ENCODE data around the gene TMEM97.

DNA sequence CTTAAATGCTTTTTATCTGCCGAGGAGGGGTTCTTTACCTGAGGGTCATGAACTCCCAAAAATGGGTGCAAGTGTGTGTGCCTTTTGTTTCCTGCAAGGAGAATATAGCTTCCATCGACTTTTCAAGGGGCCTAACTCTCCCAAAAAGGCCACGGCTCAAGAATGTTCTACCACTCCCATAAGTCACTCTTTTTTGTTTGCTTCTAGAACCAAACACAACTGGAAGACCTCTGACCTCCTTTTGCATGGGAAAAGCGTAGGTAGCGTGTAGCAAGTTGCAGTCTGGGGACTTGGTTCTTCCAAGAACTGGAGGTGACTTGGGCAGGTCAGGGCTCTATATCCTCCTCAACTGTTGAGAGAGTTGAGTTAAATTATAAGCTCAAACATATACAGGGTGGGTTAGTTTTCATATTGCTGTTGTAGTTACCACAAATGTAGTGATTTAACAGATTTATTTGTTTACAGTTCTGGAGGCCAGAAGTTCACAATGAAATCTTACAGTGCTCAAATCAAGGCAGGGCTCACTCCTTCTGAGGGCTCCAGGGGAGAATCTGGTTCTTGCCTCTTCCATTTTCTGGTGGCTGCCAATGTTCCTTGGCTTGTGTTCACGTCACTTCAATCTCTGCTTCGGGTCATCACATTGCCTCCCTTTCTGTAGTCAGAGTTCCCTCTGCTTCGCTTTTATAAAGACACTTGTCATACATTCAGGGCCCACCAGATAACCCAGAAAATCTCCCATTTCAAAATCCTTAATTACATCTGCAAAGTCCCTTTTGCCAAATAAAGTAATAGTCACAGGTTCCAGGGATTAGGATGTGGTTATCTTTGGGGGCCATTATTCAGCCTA lies 1.4 kb downstream of the TMEM97 start:
- TF ChIP-seq ZFX (IDR thresholded peaks at IDR 0.05; ENCODE audit: borderline replicate concordance) (no peak), CTCF (IDR thresholded peaks at IDR 0.05) (no peak)

Measured in 22Rv1 (cell line).